GM12891 (cell line): Measurements from ENCODE around the gene DLG1.

Experiments
- POLR2A ChIP-seq: IDR thresholded peaks from 2 replicates; pipeline ENCODE4 v1.6.1; 2011; ENCODE audit warnings: low read depth, low read length, control low read depth
- POLR2AphosphoS5 ChIP-seq: IDR thresholded peaks from 2 replicates; pipeline ENCODE4 v1.6.1; 2011; ENCODE audit warnings: low read depth, low read length, control low read depth

DNA sequence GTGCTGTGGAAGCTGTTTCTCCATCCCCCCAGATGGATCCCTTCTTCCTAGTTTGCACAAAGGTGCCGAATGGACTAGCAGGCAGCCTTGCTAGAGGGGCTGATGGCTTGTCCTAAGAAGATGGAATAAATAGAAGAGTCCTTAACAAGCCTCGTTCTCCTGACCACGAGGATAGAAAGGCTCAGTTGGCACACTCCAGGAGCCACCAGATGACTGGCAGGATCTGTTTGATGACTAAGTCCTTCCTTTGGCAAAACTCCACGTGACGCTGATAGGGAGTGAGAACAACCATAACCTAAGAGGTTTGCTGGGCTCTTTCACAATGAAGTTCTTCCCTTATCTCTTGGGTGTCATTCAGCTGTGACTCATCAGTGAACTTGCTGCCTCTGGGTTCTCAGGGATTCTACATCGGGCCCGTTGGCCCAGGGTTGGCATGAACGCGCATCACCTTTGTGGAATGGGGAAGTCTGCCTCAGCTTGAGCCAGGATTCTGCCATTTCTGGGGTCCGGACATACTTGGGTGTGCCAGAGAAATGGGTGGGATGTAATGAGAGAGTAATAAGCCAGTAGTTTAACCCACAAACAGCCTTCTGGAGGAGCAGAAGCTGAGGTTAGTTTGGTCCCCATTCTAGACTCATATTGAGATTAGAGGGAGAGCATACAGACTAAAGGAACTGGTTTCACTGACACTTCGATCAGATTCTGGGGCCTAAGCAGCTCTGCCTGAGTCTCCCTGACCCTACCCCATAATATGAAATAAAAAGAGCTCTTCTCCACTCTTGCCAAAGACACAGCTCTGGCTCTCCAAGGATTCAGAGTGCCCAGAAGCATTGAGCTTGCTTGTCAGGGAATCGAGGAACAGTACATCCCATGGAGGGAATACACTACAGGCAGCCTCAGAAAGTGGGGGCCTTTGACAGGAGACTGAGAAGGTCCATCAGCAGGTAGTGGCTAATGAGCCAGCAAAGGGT, 266.8 kb downstream of the DLG1 start:
- TF ChIP-seq POLR2A, result no peak
- TF ChIP-seq POLR2AphosphoS5, result no peak
